ENCODE results near the gene TBL3. TPM values are rescaled to one million over a fixed set of nuclear protein-coding genes. Genes with fewer than 3 reads are reported as not detected.
A peak's percentile ranks its signal among the peaks of the same experiment; 100 is the strongest.

TBL3 gene
- total and polyA plus RNA-seq, 9 of the 15 experiments (the other 6 are each of a cell fraction or from before 2014, with no cell fraction given) = 0.97 to 117 (median 24.5) TPM

- TF ChIP-seq REST (IDR thresholded peaks at IDR 0.05; ENCODE audit: borderline replicate concordance) (no peak), REST (CRISPR knock-in tag; IDR thresholded peaks at IDR 0.05; ENCODE audit: low read depth) (peak; percentile 47; the same call in 1 of the 2 replicates), POLR2B (IDR thresholded peaks at IDR 0.05; ENCODE audit: low read depth, partially characterized antibody) (peak; percentile 100), PRPF4 (IDR thresholded peaks at IDR 0.05; ENCODE audit: insufficient read depth, low read depth, low read length, poor library complexity, severe bottlenecking) (peak; percentile 96), GTF2F1 (IDR thresholded peaks at IDR 0.05; ENCODE audit: low read depth, low read length) (peak; percentile 97), ZBTB26 (CRISPR knock-in tag; IDR thresholded peaks at IDR 0.05) (peak; percentile 86; the same call in 1 of the 2 replicates), TEAD4 (IDR thresholded peaks at IDR 0.05; ENCODE audit: low read length) (peak; percentile 29; the same call in 1 of the 2 replicates), TEAD4 (CRISPR knock-in tag; IDR thresholded peaks at IDR 0.05; ENCODE audit: borderline replicate concordance) (no peak), CBX1 (IDR thresholded peaks at IDR 0.05; ENCODE audit: low read depth) (peak; percentile 95)
Observed at GRCh38 chr16:1964506-1965395, 7.1 kb upstream of the TBL3 start, which contains the start of gene RPS2 (continued).
